NCI-H1417 (cell line): Measurements from ENCODE around the gene MAGI2.
A peak's percentile ranks its signal among the peaks of the same experiment; 100 is the strongest.
"Not testable (repeated sequence)": the region's sequence is repeated elsewhere in the genome, so short reads cannot be mapped to it uniquely, and the experiment has no call there.

ENCODE experiments used
- DNase-seq, 3 experiments: peaks; one replicate each; lab custom pipeline; 2025; lab: John Stamatoyannopoulos, UW

The MAGI2 gene

DNA sequence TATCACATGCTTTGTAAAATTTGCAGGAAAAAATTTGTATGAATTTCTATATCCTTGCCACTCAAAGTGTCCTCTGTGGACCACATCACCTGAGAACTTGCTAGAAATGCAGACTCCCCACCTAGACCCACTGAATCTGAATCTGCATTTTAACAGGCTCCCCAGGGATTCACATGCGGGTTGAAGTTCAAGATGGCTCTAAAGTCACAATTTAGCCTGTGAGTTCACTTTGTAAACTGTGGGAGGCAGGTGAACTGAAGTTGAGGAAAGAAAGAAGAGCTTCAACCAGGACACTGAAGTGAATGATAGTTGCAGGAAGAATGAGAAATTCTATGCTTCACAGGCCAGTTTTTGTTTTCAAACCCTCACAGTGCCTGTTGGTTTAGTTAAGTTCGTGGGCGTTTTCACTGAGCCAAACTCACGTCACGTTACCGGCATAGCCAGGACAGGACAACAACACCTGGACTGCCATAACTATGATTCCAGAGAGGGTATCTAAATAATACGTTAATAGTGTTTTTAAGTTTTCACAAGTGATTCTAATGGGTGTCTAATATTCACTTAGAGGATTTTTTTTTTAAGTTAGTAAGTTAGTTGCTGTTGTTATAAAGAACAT, 1414.9 kb downstream of the MAGI2 start:
- DNase-seq = no peak

DNA sequence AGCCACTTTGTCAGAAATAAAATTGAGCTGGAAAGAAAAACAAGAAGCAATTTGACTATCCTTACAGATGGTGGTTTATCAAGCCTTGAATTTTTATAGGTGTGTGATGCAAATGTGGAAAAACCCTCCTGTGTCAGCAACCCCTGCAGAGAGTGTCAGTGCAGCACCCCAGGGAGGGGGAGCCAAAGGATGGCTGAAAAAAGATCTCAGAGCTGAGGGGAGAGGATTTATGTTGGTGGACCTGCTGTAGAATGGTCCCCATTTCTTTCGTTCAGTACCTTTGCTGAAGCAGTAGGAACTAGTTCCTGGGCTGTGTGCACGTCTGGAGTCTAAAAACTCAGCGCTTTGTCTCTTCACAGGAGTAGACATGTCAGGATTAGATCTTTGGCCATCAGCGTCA, 1415.9 kb downstream of the MAGI2 start:
- DNase-seq = peak in 1 of 3 experiments; percentile 27

GRCh38 chr7:78033410-78033809, 1420.1 kb downstream of the MAGI2 start:
- no peak for DNase-seq

GRCh38 chr7:78026492-78026891, 1427.0 kb downstream of the MAGI2 start:
- no peak for DNase-seq

DNA sequence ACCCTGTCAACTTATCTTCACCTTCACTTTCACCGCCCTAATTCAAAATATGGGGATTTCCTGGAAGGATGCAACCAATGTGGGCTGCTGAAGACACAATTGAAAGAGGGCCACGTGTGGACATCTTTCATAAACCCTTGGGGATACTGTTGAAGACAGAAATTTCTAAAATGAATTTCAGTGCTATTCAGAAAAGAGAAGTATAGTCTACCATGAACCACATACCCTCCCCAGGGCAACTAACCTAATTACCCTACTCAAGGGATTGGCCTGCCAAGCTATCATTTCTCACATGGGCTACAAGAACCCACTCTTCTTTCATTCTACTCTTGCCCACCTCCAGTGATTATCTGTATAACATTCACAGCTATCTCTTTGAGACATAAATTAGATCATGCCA, 1428.9 kb downstream of the MAGI2 start:
- DNase-seq = no peak

- DNase-seq = no peak
Measured at GRCh38 chr7:78023191-78023590, 1430.3 kb downstream of the MAGI2 start.

- DNase-seq = no peak
Measured at GRCh38 chr7:78022165-78022564, 1431.3 kb downstream of the MAGI2 start.

DNA sequence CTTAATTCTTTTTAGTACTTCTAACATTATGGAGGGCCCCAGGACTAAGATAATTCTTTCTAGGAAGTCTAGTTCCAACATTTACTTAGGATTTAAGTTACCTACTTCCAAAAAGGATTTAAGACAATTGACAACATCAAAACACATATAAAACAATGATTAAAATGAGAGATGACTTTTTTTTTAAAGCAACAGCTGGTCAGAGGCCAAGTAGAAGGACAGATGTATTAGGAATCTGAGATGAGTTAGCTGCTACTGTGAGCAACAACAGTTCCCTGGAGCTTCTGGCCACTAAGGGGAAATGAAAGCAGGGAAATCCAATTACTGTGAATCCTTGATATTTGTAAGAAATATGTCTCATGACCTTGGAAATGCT, 1432.6 kb downstream of the MAGI2 start:
- no peak for DNase-seq

DNA sequence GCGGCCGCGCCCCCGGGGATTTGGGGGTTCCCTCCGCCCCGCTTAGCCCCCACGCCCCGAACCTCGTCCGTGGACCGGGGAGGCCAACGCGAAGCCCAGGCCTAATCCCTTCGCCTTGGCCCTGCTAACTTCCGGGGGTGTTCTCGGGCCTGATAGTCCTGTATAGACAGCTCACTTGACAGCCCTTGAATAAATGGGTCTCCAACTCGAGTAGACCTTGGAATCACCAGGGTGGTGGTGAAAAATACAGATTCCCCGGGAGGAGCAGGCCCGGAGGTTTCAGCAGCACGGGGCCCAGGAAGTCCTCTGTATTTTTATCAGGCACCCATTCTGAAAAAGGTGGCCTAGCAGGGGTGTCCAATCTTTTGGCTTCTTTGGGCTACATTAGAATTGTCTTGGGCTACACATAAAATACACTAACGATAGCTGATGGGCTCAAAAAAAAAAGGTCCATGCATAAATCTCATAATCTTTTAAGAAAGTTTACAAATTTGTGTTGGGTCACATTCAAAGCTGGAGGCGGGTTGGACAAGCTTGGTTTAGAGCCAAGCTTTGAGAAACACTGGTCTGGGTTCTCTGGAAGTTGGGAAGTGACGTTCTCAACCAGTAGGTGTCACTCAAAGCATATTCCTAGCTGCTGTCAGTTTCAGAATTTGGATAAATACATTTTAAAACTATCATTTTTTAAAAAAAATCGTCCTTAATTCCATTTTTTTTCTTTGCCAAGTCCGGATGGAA, 1433.2 kb downstream of the MAGI2 start:
- peak; percentile 80 to 90 (median 85) for DNase-seq

GRCh38 chr7:78019447-78020135, 1433.9 kb downstream of the MAGI2 start:
- peak; percentile 88 to 95 (median 93) for DNase-seq

- DNase-seq = peak; percentile 46 to 77 (median 71)
Measured at GRCh38 chr7:78018641-78019446, 1434.6 kb downstream of the MAGI2 start.

GRCh38 chr7:78017591-78018100, 1435.8 kb downstream of the MAGI2 start:
- DNase-seq = peak in 1 of 3 experiments; percentile 57

DNA sequence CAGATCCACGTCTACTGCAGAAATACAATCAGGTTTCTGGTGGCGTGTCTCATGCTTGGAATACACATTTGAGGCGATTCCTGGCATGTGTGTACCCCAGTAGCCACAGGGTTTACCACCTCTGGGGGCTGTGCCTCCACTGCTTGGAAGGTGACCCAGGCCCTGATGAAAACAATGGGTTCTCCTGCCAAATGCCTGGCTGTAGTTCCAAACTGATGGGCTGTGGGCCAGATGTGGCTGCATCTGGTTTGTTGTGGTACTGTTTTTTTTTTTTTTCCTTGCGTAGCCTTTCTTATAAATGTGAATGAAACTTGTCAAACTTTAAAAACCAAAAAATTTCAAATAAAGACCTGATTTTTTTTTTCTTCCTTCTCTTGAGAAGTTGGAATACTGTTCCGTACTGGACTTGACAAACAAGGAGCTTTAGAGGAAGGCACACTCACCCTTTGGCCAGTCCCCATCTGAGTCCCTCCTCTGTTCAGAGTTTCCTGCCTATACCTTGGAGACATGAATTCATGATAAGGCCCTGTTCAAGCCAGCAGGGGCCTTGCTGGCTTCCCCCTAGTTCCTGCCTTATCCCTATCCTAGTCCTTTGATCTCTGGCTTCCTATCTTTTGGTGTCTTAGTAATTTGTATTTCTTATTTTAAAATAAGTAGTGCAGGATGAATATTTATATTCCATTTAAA, 1437.8 kb downstream of the MAGI2 start:
- DNase-seq = no peak

GRCh38 chr7:78014401-78014800, 1439.1 kb downstream of the MAGI2 start:
- DNase-seq = peak in 1 of 3 experiments; percentile 21

DNA sequence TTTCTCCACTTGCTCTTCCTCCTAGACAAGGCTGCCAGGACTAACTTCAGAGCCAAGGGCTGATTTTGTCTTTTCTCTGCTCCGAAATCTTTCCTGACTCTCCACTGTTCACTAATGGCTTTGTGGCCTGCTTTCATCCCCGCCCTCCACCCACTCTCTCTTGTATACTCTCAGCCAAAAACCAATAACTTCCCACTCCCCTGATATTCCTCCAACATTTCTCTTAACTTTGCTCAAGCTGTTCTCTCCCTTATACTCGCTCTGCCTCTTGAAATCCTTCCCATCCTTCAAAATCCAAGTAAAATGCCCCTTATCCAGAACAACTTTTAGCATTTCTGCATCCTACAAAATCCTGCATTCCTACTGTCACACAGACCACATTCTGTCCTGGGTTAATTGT, 1440.1 kb downstream of the MAGI2 start:
- no peak for DNase-seq

- DNase-seq = peak in 1 of 3 experiments; percentile 38
Measured at GRCh38 chr7:78011642-78012041, 1441.8 kb downstream of the MAGI2 start.

DNA sequence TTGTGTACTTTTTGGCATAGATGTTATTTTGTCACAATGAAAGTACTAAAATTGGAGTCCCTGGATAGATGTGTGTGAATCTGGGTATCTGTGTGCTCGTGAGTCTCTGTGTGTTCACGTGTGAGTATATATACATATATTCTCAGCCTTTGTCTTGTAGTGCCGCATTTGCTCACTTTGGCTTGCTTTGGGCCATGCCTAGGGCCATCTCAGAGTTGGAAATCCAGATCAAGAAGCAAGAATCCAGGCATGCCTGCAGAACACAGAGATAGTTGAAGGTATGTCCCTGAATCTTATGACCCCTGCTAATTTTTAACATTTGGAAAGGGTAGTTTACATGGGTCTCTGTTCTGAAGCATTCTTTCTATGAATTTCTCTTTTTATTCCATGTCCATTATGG, 1446.2 kb downstream of the MAGI2 start:
- no peak for DNase-seq

DNA sequence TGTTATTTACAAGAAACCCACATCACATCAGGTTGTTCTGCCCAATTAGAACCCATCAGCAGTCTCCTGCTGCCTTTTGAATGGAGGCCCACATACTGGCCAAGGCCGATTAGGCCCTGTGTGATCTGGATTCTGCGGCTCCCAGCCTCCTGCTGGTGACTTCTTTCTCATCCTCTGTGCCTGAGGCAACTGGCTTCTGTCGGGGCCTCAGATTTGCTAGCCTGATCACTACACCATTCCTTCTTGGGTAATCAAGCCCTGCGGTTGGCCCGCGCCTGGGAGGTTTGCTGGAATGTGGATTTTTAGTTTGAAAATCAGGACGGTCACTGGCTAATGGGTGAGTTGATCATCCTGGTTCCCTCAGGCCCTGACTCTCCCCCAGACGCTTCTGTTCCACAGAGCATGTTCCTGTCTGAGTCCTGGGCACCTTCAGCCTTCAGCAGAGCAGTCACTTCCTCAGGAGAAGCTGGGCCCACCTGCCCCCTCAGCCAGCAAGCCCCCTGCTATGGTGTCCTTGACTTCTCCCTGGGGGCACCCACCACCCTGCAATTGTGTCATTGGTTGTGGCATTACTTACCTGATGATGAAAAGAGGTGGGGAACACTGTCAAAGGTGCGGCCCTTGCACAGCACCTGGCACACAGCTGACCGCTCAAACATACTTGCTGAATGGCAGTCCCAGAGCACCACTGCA, 1447.3 kb downstream of the MAGI2 start:
- DNase-seq = no peak

DNA sequence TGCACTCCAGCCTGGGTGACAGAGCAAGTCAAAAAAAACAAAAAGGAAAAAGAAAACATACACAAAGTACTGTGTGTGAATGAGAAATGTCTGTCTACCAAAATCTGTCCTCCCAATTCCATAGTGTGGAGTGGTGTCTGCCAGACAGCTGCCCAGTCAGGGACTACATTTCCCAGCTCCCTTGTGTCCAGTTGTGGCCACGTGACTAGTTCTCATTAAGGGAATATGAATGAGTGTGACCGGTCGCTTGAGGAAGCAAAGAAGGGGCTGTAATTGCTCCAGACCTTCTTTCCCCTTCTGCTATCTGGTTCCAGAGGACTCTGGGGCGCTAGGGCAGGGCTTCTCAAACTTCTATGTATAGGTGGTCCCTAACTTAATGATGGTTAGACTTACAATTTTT, 1450.8 kb downstream of the MAGI2 start:
- no peak for DNase-seq

- DNase-seq = no peak
Measured at GRCh38 chr7:78002021-78002420, 1451.4 kb downstream of the MAGI2 start.

DNA sequence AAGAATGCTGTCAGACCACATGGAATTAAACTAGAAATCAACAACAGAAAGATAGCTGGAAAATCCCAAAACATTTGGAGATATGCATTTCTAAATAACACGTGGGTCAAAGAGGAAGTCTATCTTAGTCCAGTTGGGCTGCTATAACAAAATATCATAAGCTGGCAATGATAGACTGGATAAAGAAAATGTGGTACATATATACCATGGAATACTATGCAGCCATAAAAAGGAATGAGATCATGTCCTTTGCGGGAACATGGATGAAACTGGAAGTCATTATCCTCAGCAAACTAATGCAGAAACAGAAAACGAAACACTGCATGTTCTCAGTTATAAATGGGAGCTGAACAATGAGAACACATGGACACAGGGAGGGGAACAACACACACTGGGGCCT, 1454.3 kb downstream of the MAGI2 start:
- DNase-seq = not testable (repeated sequence)
